VCaP (cell line): ENCODE data around the gene SMG7.

Experiments used
- H3K27ac ChIP-seq: fragments of 450-650 bp; 2 replicates; pipeline ENCODE4 v1.5.1; 2017
- TF ChIP-seq, protein P1 (sequence below): fragments of 450-650 bp; conservative IDR thresholded peaks from 2 replicates; pipeline ENCODE4 v1.5.1; 2017; ENCODE audit warnings: mild to moderate bottlenecking, moderate library complexity

Gene SMG7

DNA sequence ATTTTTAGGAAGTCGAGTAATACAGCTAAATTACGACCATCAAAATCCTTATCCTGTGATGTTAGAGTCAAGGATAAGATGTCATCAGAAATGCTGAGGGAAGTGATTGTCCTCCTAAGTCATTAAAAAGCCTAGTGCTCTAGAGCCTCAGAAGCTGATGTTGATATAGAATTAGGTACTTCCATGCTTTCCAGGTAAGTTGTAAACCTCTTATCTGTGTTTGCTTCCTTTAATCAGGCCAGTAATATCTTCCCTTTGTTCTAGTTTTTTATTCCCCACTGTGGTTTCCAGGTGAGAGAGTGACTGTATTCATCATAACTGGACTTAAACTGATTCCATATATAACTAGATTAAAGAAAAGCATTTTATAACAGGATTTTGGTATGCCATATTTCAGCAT is 44.4 kb downstream of the SMG7 start:
- H3K27ac ChIP-seq = peak overlapping the region; percentile 8; the same call in 1 of the 2 replicates
- TF ChIP-seq, protein P1, sequence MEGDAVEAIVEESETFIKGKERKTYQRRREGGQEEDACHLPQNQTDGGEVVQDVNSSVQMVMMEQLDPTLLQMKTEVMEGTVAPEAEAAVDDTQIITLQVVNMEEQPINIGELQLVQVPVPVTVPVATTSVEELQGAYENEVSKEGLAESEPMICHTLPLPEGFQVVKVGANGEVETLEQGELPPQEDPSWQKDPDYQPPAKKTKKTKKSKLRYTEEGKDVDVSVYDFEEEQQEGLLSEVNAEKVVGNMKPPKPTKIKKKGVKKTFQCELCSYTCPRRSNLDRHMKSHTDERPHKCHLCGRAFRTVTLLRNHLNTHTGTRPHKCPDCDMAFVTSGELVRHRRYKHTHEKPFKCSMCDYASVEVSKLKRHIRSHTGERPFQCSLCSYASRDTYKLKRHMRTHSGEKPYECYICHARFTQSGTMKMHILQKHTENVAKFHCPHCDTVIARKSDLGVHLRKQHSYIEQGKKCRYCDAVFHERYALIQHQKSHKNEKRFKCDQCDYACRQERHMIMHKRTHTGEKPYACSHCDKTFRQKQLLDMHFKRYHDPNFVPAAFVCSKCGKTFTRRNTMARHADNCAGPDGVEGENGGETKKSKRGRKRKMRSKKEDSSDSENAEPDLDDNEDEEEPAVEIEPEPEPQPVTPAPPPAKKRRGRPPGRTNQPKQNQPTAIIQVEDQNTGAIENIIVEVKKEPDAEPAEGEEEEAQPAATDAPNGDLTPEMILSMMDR = no peak

DNA sequence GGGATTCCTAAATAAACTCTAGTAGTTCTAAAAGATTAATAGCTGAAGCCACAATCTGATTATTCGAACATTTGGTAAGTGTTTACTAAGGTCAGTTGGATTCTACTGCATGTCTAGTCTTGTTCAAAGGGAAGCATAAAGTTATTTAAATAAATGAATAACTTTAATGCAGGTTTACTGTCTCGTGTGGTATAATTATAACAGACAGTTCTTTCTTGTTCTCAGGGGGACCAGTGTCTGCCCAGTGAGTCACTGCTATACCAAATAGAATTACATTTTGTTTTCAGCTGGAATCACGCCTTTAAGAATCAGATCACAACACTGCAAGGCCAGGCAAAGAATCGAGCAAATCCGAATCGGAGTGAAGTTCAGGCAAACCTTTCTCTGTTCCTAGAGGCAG is 45.1 kb downstream of the SMG7 start:
- TF ChIP-seq, protein P1 = no peak
- peak overlapping the region; percentile 8; the same call in 1 of the 2 replicates for H3K27ac ChIP-seq

DNA sequence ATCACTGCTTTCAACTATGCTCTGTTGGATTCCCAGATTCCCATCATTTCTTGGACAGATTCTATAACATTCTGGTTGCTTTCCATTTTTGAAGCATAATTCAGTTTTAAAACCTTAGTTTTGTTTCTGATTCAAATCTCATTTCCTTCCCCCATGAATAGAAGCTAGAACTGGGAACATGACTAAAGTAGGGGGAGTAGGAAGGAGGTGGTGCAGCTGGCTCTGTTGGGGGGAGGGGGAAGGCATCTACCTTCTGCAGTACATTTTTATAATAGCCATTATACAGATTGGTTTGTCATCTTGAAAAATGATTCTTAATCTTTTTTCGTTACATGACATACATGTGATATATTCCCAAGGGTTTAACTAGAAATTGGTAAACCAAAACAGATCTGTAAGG is 48.1 kb downstream of the SMG7 start:
- no peak overlapping the region for H3K27ac ChIP-seq
- TF ChIP-seq, protein P1 = no peak

DNA sequence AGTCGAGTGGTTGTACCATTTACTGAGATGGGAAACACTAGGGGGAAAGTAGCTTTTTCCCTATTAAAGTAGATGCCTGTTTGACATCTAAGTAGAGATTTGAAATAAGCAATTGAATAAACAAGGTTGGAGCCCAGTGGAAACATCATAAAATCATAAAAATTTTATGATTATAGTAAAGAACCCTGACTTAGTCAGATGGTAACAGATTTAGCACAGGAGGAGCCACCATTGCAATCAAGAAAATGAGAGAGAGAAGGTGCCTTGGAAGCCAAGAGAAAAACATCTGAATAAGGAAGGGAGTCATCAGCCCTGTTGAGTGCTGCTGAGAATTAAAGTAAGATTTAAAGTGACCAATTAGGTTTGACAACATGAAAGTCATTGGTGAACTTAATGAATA is 49.8 kb downstream of the SMG7 start:
- TF ChIP-seq, protein P1 = no peak
- no peak overlapping the region for H3K27ac ChIP-seq

DNA sequence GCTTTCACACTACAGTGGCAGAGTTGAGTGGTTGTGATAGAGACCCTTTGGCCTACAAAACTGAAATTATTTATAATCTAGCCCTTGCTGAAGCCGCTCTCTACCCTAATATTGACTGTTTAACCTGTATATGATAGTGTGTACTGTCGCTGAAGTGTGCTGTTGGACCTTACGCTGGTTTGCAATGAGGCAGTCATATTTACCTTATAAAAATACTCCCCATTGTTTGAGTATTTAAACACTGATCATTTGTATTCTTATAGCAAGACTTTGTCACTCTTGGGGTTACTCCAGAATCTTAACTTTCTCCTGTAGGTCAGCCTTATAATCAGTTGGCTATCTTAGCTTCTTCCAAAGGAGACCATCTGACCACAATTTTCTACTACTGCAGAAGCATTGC is 56.3 kb downstream of the SMG7 start:
- TF ChIP-seq, protein P1 = no peak
- H3K27ac ChIP-seq = no peak overlapping the region

DNA sequence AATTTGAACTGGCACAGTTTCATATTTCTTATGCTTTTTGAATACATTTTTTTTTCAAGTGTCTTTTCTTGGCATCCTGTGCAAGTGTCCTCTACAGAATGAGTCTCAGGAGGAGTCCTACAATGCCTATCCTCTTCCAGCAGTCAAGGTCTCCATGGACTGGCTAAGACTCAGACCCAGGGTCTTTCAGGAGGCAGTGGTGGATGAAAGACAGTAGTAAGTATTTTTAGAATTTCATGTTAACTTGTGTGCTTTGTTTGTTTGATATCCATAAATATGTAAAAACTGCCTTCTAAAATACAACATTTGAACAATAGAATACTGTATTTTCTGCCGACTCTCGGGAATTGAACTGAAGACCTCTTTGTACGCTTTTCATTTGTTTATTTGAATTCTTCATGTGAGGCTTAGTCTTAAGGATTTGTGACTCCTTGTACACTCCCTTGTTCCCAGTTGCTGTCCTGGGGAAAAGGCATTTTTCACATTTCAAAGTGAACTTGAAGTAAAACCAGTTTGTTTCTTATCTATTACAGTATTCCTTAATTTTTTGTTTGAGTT is 61.4 kb downstream of the SMG7 start:
- TF ChIP-seq, protein P1 = no peak
- no peak overlapping the region for H3K27ac ChIP-seq

DNA sequence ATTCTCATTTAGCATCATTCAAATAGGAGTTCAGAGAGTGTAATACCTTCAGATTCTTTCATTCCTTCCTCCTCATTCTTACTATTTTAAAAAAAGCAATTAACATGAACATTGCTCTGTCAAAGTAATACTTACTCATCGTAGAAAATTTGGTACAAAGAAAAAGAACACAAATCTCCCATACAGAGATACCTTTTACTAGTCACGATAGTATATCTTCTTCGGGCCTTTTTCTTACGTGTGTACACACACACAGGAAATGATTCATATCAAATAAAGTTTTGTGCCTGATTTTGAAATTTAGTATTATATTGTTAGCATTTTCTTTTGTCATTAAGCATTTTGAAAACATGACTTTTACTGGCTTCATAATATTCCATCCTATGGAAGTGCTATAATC is 65.1 kb downstream of the SMG7 start:
- no peak overlapping the region for H3K27ac ChIP-seq
- TF ChIP-seq, protein P1 = no peak
